GM18868 (cell line): ENCODE measurements around the gene GLRX.

Experiments
- ATAC-seq: cut with Tn5 transposase; IDR thresholded peaks from one replicate; pipeline ENCODE4 v1.9.1; 2021; ENCODE audit warnings: mild to moderate bottlenecking, moderate library complexity; ENCODE audit not compliant: unreplicated experiment

Gene GLRX

GRCh38 chr5:95810305-95811125 is 12.0 kb downstream of the GLRX start:
- no peak for ATAC-seq

GRCh38 chr5:95809414-95809960 is 13.0 kb downstream of the GLRX start:
- ATAC-seq = no peak

- ATAC-seq = peak; percentile 100
Measured at GRCh38 chr5:95808686-95809413, 13.7 kb downstream of the GLRX start.

GRCh38 chr5:95808013-95808685 is 14.4 kb downstream of the GLRX start:
- ATAC-seq = no peak

GRCh38 chr5:95806687-95807086 is 15.8 kb downstream of the GLRX start:
- no peak for ATAC-seq

- ATAC-seq = no peak
Measured at GRCh38 chr5:95804736-95805539, 17.6 kb downstream of the GLRX start.

- no peak for ATAC-seq
Measured at GRCh38 chr5:95803271-95804148, 19.0 kb downstream of the GLRX start.

GRCh38 chr5:95801961-95802360 is 20.6 kb downstream of the GLRX start:
- ATAC-seq = no peak

- ATAC-seq = no peak
Measured at GRCh38 chr5:95801532-95801931, 21.0 kb downstream of the GLRX start.

- ATAC-seq = no peak
Measured at GRCh38 chr5:95800553-95800952, 22.0 kb downstream of the GLRX start.

GRCh38 chr5:95799191-95799835 is 23.2 kb downstream of the GLRX start:
- ATAC-seq = no peak

GRCh38 chr5:95798545-95798944 is 24.0 kb downstream of the GLRX start:
- no peak for ATAC-seq

- no peak for ATAC-seq
Measured at GRCh38 chr5:95798048-95798447, 24.5 kb downstream of the GLRX start.

GRCh38 chr5:95797301-95797700 is 25.2 kb downstream of the GLRX start:
- no peak for ATAC-seq

- ATAC-seq = no peak
Measured at GRCh38 chr5:95794070-95794516, 28.4 kb downstream of the GLRX start.

- no peak for ATAC-seq
Measured at GRCh38 chr5:95791751-95792150, 30.8 kb downstream of the GLRX start.

GRCh38 chr5:95788493-95788892 is 34.0 kb downstream of the GLRX start:
- ATAC-seq = no peak

GRCh38 chr5:95786821-95787418 is 35.6 kb downstream of the GLRX start:
- no peak for ATAC-seq
